A204.1 (cell line): ENCODE results near the gene HIPK4.
"Not testable (repeated sequence)": the region's sequence is repeated elsewhere in the genome, so short reads cannot be mapped to it uniquely, and the experiment has no call there.

Experiments
- FAIRE-seq: peaks from 2 replicates; lab custom pipeline; 2012; peaks lifted over from hg19 to GRCh38; lab: Jason Lieb, UNC

The HIPK4 gene

DNA sequence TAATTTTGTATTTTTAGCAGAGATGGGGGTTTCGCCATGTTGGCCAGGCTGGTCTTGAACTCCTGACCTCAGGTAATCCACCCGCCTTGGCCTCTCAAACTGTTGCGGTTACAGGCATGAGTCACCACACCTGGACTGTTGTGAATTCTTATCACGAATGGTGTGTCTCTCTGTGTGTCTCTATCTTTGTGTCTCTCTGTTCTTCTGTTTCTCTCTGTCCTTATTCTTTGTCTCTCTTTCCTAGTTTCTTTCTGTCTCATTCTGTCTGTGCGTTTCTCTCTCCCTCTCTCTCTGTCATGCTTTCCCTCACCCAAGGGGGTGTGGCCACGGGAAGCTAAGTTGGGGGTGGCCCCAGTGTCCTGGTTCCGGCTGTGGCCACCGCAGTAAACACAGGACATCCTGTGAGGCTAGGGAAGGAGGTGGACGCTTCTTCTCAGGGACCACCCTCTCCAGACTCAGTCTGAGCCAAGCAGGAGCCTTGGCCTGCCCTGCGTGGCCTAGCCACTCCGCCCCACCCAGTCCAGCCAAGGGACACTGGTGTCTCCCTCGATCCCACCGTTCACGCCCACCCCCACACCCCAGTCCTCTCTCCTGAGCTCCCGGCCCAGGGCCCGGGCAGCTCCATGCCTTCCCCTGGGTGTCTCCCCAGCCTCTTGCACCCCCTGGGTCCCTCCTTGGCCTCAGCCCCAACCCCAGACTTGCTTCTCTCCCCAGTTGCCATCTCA, 27.1 kb upstream of the HIPK4 start:
- FAIRE-seq, result no peak

DNA sequence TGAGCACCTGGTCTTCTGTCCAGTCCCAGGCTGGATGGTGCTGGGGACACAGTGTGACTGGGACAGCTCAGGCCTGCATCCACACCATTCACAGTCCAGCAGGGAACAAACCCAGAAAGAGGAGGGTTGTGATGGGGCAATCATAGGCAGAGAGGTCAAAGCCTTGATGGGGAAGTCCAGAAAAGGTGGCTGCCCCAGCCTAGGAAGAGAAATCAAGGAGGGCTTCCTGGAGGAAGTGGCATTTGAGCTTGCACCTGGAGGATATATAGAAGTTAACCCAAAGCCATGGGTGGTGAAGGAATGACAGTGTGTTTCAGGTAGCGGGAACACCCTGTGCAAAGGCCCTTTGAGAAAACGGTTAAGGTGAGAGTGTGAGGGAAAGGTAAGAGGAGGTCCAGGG, 25.8 kb upstream of the HIPK4 start:
- FAIRE-seq, result no peak

DNA sequence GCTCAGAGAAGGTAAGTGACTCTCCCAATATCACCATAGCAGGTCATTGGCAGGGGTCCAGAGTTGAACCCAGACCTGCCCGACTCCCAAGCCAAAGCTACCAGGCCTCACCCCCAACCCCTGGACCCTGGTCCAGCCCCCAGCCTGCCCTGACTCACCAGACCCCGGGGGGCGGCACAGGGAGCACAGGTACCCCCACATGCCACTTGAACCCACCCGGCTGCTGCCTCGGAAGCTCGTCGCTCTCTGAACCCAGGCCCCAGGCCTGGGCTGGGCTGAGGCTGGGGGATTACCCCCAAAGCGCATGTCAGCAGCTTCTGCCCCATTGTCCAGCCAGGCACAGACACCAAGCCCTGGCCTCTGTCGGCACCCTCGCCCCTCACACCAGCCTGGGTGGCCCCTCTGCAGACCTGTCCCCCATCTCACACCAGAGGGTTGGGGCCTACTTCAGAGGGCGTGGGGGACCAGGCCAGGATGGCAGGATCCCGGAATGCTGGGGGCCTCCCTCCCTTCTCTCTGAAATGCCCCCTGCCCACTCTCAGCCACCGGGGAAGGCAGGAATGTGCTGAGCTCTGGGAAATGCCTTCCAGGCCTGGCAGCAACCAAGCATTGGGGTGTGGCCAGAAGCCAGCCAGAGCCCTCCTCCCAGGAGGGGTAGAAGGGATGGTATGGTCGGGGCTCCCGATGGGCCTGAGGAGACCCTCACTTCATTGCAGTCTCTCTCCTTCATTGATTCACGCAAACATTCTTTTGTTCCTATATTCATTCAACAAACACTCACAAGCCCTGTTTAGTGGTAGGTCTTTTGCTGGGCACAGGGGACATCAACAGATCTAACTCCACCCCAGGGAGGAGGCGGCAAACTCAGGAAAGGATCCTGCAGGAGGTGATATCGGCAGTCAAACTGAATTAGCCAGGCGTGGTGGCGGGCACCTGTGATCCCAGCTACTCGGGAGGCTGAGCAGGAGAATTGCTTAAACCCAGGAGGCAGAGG, 24.9 kb upstream of the HIPK4 start:
- no peak for FAIRE-seq

DNA sequence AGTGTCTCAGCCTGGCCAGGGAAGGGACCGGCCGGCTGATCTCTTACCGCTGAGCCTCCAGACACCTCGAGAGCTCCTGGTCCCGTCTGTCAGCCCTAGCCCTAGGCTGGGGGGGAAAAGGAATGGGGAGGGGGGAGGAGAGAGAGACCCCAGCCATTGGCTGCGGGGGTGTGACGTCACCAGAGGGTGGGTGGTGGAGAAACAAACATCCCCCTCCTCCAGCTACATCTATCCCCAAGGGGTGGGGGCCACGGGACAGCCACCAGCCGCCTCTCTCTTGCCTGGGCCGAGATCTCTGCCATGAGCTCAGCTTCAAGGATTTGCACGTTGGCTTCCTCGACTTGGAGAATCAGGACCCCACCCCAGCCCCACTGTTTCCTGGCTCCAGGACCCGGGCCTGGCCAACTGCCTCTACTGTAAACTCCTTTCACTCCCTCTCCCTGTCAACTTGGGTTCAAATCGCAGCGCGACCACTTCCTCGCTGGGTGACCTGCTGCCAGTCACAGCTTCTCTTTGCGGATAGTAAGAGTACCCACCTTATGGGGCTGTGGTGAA, 23.4 kb upstream of the HIPK4 start, which contains the start of gene PRX:
PRX (minus strand) TSS at position 88 of the 555 bp plus-strand sequence. CDS start 5,446 bp downstream, outside the sequence.
- no peak for FAIRE-seq

DNA sequence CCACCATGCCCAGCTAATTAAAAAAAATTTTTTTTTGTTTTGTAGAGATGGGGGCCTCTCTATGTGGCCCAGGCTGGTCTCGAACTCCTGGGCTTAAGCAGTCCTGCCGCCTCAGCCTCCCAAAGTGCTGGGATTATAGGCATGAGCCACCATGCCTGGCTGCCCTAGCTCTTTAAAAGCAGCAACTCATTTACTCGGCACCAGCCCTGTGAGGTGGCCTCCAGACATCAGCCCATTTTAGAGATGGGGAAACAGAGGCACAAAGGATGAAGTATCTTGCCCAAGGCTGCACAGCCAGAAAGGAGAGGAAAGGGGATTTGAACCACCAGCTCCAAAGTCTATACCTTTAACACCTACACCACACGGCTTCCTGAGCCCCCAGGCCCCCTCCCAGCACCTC, 22.9 kb upstream of the HIPK4 start:
- FAIRE-seq, result no peak

DNA sequence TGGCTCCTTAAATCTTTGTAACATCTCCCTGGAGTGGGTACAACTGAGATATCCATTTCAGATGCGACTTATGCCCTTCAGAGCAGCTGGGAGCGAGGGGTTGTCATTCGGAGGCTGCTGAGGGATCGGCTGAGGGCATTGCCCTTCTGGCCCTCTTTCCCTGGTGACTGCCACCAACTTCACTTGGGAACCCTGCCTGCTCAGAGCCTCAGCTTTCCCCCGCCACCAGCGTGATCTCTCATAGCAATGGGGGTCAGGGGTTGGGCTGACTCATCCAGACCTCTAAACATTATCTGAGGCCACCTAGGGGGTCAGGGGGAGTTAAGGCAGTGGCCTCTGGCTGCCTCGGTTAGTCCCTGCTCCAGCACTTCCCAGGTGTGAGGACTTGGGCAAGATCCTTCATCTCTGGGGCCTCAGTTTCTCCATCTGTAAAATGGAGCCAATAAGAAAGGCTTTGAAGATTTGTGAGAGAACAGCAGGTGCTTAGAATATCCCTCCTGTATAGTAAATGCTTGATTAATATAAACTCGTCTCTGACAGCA, 22.0 kb upstream of the HIPK4 start:
- FAIRE-seq, result no peak

DNA sequence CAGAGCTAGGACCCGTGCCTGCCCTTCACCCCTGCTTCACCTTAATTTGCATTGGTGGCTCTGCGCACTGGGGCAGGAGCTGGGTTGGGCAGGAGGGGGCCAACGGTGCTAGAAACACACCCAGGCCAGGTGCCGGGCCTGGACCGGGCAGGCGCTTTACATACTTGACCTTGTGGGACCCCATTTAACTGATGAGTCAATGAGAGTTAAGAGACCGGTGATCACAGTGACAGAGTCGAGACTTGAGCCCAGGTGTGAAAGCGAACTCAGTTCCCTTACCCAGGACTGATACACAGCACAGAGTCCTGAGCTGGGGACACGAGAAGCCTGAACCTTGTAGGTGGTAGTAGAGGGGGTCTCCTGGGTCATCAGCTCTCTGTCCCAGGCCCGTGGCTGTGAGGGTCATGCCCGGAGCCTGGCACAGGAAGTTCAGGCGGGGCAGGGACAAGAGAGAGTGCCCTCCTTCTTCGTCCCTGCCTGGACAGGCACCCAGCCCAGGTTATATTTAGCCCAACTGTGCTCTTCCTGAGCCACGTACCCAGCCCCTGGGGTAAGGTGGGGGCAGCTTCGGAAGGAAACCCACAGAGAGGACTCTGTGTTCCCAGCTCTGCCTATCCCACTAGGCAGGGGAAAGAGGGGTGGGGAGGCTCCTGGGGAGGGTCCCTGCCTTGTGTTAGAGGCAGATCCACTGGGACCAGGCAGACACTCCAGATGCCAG, 21.3 kb upstream of the HIPK4 start:
- no peak for FAIRE-seq

DNA sequence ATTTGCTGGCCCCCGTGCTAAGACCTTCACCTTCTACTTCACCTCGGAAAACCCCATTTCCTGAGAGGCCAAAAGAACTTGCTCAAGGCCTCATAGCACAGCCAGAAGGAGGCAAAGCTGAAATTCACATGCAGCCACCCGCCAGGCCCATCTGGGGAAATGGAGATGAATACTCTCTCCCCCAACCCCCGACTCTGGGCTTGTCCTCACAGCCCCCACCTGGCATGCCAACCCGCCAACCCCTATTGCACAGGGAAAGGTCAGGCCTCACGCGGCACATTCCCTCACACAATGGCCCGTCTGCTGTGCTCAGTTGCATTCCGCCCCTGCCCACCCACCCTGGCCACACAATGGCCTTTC, 20.0 kb upstream of the HIPK4 start:
- FAIRE-seq, result no peak

DNA sequence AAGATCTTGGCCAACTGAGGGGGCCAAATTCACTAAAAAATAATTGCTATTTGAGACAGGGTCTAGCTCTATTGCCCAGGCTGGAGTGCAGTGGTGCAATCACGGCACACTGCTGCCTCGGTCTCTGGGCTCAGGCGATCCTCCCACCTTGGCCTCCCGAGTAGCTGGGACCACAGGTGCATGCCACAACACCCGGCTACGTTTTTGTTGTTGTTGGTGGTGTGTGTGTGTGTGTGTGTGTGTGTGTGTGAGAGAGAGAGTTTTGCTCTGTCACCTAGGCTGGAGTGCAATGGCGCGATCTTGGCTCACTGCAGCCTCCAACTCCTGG, 18.6 kb upstream of the HIPK4 start:
- not testable (repeated sequence) for FAIRE-seq

DNA sequence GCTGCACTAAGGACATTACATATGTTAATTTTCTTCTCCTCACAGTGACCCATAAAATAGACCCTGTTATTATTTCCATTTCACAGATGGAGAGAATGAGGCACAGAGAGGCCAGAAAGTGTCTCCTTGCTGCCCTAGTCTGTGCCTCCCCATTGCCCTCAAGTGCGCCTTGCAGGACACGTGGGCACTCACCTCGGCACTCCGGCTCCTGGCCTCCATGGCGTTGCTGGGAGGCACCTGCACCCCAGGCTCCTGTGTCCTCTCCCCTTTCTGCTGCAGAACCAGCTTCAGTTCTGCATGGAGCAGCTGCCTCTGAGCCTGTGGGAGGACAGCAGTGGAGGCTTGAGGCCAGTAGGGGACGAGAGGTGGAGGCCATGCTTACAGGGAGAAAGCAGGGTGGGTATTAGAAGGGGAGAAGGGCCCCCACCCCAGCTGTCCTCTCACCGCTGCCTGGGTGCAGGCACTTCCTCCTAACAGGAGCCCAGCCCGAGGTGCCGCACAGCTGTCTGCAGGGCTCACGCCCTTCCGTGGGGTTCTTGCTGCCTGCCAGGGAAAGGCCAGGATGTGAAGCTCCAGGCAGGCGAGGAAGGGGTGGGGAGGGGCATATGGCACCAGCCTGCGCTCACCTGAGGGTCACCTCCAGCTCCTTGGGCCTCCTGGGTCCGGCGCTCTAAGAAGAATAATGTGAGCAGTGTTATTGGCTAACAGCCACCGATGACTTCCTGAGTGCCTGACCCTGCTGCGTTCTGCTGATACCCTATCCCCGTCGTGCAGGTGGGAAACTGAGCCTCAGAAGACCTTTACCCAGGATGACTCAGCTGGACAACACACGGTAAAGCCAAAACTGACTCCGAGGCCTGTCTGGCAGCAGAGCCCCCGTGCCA, 18.0 kb upstream of the HIPK4 start:
- no peak for FAIRE-seq

DNA sequence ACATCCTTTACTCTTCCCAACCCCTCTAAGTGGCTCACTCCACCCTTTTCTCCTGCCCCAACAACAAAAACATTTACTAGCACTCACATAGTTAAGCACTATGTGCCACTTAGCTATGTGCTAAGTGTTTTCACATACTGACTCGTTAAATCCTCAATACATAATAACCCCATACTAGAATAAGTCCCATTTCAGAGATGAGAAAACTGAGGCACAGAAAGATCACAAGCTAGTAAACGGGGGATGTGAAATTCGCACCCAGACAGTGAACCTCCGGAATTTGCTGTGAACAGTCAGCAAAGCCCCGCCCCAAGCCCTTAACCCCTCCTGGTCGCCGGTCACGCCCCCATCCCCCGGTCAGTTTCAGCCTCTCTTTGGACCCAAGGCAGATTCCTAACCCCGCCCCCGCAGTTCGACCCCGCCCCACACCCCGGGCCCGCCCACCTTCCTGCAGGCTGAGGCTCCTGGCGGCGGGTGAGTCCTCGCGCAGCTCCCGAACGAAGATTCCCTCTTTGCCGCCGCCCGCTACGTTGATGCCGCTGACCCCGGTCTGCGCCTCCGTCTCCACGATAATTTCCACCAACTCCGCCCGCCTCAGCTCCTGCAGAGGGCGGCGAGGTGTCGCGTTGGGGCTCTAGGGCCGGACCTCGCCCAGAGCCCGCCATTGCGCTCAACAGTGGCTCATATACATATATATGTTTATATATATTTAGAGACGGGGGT, 13.4 kb upstream of the HIPK4 start:
- no peak for FAIRE-seq

DNA sequence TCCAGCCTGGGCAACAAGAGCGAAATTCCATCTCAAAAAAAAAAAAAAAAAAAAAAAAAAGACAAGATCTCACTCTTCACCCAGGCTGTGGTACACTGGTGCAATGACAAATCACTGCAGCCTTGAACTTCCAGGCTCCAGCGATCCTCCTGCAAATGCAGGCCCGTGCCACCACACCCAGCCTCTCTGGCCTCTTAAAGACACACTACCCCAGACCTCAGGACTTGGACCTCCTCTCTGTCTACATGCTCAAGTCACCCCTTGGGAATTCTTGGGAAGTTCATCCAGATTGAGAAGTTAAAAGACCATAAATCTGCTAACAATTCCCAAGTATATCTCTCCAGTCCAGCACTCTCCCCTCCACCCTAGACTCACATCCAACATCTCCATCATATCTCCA, 10.6 kb upstream of the HIPK4 start:
- FAIRE-seq, result no peak

DNA sequence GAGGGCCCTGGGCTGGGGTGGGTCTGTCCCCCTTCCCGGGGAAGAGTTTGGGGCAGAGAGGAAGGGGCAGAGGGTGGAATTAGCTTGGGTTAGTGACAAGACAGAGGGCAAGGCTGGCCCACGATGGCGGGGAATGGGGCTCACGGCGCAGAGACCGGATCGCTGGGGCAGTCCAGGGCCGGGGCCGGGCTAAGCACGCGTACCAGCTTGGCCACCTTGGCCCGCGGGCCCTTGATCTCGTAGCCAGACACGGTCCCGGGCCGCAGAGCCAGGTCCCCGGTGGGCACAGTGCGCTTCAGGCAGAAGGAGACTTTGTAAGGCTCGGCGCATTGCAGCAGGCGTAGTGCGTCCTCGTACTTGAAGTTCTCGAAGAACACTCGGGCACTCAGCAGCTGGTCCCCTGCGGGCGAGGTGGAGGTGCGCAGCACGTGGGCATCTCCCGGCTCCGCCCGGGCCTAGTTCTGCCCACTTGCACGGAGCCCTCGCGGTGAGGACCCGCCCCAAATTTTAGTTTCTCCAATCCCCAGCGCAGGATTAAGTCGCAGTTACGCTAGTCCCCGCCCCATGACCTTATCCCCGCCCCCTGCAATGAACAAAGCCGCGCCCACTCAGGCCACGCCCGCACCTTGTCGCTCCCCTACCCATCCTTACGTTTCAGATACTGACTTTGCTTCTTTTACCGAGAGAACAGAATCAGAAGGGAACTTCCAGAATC, 8.6 kb upstream of the HIPK4 start:
- FAIRE-seq, result no peak

DNA sequence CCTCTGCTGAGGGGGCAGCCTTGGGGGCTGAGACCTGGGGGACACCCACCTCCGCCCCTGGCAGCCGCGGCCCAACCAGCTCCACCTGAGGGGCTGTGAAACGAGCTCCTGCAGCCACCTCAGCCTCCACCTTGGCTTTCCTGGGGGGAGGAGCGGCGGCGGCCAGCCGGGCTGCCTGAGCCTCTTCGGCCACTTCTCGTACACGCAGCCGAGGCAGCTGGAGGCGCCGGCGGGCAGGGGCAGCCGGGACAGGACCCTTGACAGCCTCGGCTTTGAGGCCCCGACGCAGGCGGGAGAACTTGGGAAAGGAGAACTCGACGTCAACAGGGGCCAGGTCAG, 7.6 kb upstream of the HIPK4 start:
- no peak for FAIRE-seq

DNA sequence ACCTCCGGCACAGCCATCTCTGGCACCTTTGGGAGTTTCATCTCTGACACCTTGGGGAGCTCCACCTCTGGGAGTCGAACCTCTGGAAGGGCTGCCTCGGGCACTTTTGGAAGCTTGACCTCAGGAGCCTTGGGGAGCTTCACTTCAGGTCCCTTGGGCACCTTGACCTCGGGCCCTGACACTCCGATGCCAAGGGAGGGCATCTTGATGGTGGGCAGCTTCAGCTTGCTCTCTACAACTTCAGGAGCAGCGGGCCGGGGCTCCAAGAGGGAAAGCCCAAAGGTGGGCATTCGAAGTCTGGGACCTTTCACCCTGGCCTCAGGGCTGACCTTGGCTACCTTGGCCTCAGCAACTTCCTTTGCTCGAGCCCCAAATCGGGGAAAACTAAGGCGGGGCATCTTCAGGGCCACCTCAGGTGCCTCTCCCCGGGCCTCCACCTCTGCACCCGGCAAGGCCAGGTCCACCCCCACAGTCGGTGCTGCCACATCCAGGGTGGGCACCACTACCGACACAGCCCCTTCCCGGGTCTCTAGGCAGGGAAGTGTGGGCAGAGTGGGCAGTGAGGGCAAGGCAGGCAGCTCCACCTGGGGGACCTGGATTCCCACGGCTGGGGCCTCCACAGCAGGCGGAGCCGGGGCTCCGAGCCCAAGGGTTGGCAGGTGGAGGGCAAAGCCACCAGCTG, 7.0 kb upstream of the HIPK4 start:
- FAIRE-seq, result no peak

DNA sequence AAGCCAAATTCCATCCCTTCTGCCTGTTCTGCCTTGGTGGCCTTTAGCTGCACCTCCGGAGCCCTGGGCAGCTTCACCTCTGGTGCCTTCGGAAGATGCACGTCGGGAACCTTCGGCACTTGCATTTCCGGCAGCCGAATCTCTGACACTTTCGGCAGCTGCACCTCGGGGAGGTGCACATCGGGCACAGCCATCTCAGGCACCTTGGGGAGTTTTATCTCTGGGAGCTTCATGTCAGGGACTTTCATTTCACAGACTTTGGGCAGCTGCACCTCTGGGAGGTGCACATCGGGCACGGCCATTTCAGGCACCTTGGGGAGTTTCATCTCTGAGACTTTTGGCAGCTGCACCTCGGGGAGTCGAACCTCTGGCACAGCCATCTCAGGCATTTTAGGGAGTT, 6.0 kb upstream of the HIPK4 start:
- no peak for FAIRE-seq

DNA sequence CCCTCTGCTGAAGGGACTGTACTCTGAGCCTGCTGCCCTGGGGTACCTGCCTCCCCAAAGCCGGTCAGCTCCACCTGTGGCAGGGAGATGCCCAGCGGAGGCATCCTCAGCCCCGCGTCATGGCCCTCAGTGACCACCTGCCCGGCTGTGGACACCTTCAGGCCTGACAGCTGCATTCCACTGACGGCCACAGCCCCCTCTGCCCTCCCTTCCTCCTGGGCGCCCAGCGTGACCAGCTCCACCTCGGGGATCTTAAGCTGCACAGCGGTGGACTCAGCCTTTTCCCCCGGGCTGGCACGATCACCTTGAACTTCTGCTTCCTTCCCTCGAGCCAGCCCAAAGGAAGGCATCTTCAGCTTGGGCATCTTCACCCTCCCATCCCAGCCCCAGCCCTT, 4.8 kb upstream of the HIPK4 start:
- no peak for FAIRE-seq

DNA sequence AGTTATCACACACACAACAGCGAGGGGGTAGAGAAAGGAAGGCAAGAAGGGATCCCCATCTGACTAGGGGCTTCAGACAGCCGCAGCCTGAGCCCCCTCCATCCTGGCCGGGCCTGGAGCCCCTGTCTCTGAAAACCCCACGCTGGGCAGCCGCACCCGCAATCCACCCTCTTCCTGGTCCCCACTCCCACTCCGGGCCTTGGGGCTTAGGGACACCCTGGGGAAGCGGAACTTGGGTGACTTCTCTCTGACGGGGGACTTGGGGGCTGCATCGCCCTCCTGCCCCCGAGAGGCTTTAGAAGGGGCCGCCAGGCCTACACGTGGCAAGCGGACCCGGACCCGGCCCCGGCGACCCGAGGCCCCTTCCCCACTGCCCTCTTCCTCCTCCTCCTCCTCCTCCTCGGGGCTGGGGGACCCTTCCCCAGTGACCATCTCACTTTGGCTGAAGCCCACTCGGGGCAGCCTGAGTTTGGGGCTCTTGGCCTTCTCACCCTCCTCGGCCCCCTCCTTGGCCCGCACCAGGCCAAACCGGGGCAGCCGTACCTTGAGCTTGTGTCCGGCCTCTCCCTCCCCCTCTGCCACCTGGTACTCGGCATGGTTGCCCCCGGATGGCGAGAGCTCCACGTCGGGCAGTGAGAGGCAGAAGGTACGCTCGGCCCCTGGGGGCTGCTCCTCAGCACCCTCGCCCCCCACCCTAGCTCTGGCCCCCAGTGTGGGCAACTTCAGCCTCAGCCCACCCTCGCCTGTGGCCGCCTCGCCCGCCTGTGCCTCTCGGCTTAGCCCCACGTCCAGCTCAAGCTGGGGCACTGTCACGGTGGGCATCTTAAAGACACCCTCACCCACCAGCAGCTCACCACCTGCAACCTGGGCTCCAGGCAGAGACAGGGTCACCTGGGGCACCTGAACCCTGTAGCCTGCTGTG, 4.2 kb upstream of the HIPK4 start:
- no peak for FAIRE-seq
